Coronary artery (tissue), 2 donors: Measurements from ENCODE around the gene TMEM208.

Source experiments
- DNase-seq: peaks from one replicate; pipeline ENCODE4 v3.0.0-alpha.2; 2017; ENCODE audit warnings: low spot score
- H3K27ac ChIP-seq, 2 donors: fragments of 200-600 bp; sonication (generic); one replicate each; pipeline ENCODE4 v1.5.1; 2016 to 2019
- H3K4me3 ChIP-seq: fragments of 200-600 bp; sonication (generic); 2 replicates; pipeline ENCODE4 v1.5.1; 2016; ENCODE audit warnings: mild to moderate bottlenecking, moderate library complexity
- CTCF ChIP-seq: fragments of 200-600 bp; sonication (generic); IDR thresholded peaks from one replicate; pipeline ENCODE4 v1.5.1; 2019; ENCODE audit warnings: antibody characterized with exemption

Gene TMEM208

GRCh38 chr16:67237396-67238277 is 10.7 kb downstream of the TMEM208 start:
- Histone ChIP-seq H3K4me3 (no peak overlapping the region), H3K27ac (no peak overlapping the region)
- TF ChIP-seq CTCF: no peak
- DNase-seq: no peak

- no peak for DNase-seq
- H3K27ac ChIP-seq: no peak overlapping the region
- H3K4me3 ChIP-seq: no peak overlapping the region
- no peak for TF ChIP-seq CTCF
Observed at GRCh38 chr16:67238278-67238575, 11.3 kb downstream of the TMEM208 start.

GRCh38 chr16:67238806-67239470 is 12.0 kb downstream of the TMEM208 start:
- DNase-seq: no peak
- no peak overlapping the region for H3K4me3 ChIP-seq
- TF ChIP-seq CTCF: no peak
- H3K27ac ChIP-seq: no peak overlapping the region

GRCh38 chr16:67240506-67240905 is 13.6 kb downstream of the TMEM208 start:
- no peak for TF ChIP-seq CTCF
- peak overlapping the region; percentile 74 to 88 for H3K27ac ChIP-seq
- H3K4me3 ChIP-seq: no peak overlapping the region
- DNase-seq: no peak

- H3K4me3 ChIP-seq: peak overlapping the region; percentile 3
- peak; percentile 90 for DNase-seq
- H3K27ac ChIP-seq: peak overlapping the region; percentile 74 to 88
- TF ChIP-seq CTCF: no peak
Observed at GRCh38 chr16:67241008-67241900, 14.3 kb downstream of the TMEM208 start.

GRCh38 chr16:67242138-67242730 is 15.3 kb downstream of the TMEM208 start:
- Histone ChIP-seq H3K27ac (peak overlapping the region; percentile 74 to 88), H3K4me3 (no peak overlapping the region)
- DNase-seq: no peak
- TF ChIP-seq CTCF: no peak
